ENCODE measurements around the gene PRRX1. TPM values are rescaled to one million over a fixed set of nuclear protein-coding genes. Genes with fewer than 3 reads are reported as not detected.

PRRX1 gene
- total and polyA plus RNA-seq, 4 donors, result 7.7 to 37.5 (median 13.9) TPM

Other genes with a start within 250 kb of the PRRX1 start
- gene GORAB, start 132.0 kb upstream of the PRRX1 start, total RNA-seq, result 10 to 100 TPM; 10.2 to 17.3 TPM
- 10 to 100 TPM in 1 of 2 donors, 1 to 10 TPM in 1; 7.6 to 13.6 TPM for gene GORAB, start 132.0 kb upstream of the PRRX1 start, polyA plus RNA-seq